HG02973 (cell line): ENCODE measurements around the gene CPNE5.
"Not testable (repeated sequence)": the region's sequence is repeated elsewhere in the genome, so short reads cannot be mapped to it uniquely, and the experiment has no call there.

Experiments used
- ATAC-seq: cut with Tn5 transposase; IDR thresholded peaks from one replicate; pipeline ENCODE4 v1.9.1; 2021; ENCODE audit warnings: moderate library complexity; ENCODE audit not compliant: unreplicated experiment

The CPNE5 gene

GRCh38 chr6:36817176-36817817, 21.9 kb downstream of the CPNE5 start:
- ATAC-seq = no peak

GRCh38 chr6:36815962-36816735, 23.1 kb downstream of the CPNE5 start:
- ATAC-seq = no peak

- ATAC-seq = no peak
Measured at GRCh38 chr6:36814249-36814648, 25.0 kb downstream of the CPNE5 start.

- no peak for ATAC-seq
Measured at GRCh38 chr6:36813526-36813925, 25.7 kb downstream of the CPNE5 start.

GRCh38 chr6:36813047-36813446, 26.2 kb downstream of the CPNE5 start:
- not testable (repeated sequence) for ATAC-seq

GRCh38 chr6:36809941-36810803, 29.1 kb downstream of the CPNE5 start:
- ATAC-seq = no peak

GRCh38 chr6:36809156-36809555, 30.1 kb downstream of the CPNE5 start:
- ATAC-seq = no peak

GRCh38 chr6:36808634-36809033, 30.6 kb downstream of the CPNE5 start:
- ATAC-seq = no peak

- ATAC-seq = no peak
Measured at GRCh38 chr6:36807750-36808149, 31.5 kb downstream of the CPNE5 start.

GRCh38 chr6:36807143-36807542, 32.1 kb downstream of the CPNE5 start:
- no peak for ATAC-seq

GRCh38 chr6:36805917-36806316, 33.3 kb downstream of the CPNE5 start:
- ATAC-seq = no peak

GRCh38 chr6:36805096-36805797, 34.0 kb downstream of the CPNE5 start:
- ATAC-seq = no peak

GRCh38 chr6:36804563-36804962, 34.7 kb downstream of the CPNE5 start:
- ATAC-seq = no peak

- no peak for ATAC-seq
Measured at GRCh38 chr6:36803908-36804307, 35.3 kb downstream of the CPNE5 start.

- ATAC-seq = no peak
Measured at GRCh38 chr6:36803482-36803881, 35.8 kb downstream of the CPNE5 start.

- no peak for ATAC-seq
Measured at GRCh38 chr6:36800223-36801076, 38.8 kb downstream of the CPNE5 start.

- ATAC-seq = no peak
Measured at GRCh38 chr6:36798852-36799251, 40.4 kb downstream of the CPNE5 start.

- ATAC-seq = no peak
Measured at GRCh38 chr6:36797653-36798052, 41.6 kb downstream of the CPNE5 start.

GRCh38 chr6:36797055-36797454, 42.2 kb downstream of the CPNE5 start:
- ATAC-seq = no peak

GRCh38 chr6:36794713-36795065, 44.6 kb downstream of the CPNE5 start:
- no peak for ATAC-seq
